K562 (cell line): ENCODE data around the gene SND1. TPM values are rescaled to one million over a fixed set of nuclear protein-coding genes. Genes with fewer than 3 reads are reported as not detected.

Experiments used
- ATAC-seq: fragments of 200-7000 bp; cut with Tn5 transposase; 3 replicates; pipeline ENCODE4 v1.9.1; 2020; ENCODE audit warnings: moderate library complexity
- BruUV-seq: library from RNA; stranded (reverse); fragments of 400-500 nt; replicated peaks from 2 replicates; lab custom pipeline; 2021; lab: Mats Ljungman, UMichigan
- CTCF ChIA-PET: fragments of 300-600 bp; formaldehyde crosslinking; extraction: SDS; loops from one replicate; lab custom pipeline; 2021; ENCODE audit warnings: low intra/inter-chr PET ratio; lab: Yijun Ruan, JAX
- POLR2A ChIA-PET: fragments of 300-600, 350-650 bp; sonication (Branson Sonifier 250); formaldehyde crosslinking; extraction: SDS; loops from one replicate; lab custom pipeline; 2021; ENCODE audit warnings: antibody characterized with exemption, inconsistent platforms; lab: Yijun Ruan, JAX
- DNase-seq, 4 experiments: peaks; one replicate each; pipeline versions ENCODE4 v3.0.0 to v3.0.0-alpha.2; 2011 to 2018; ENCODE audit warnings: low spot score in 3 of 4, mixed read lengths in 3 of 4; ENCODE audit errors: extremely low read depth in 1 of 4
- FAIRE-seq: peaks from 2 replicates; lab custom pipeline; 2011; peaks lifted over from hg19 to GRCh38; lab: Jason Lieb, UNC
- H2AFZ ChIP-seq: 2 replicates; pipeline ENCODE4 v1.6.0; 2011; ENCODE audit warnings: low read depth, low read length, control low read depth, inconsistent platforms
- H3K27ac ChIP-seq: fragments of 200-600 bp; 3 replicates; pipeline ENCODE4 v1.8.0; 2011; ENCODE audit warnings: low read depth, mild to moderate bottlenecking, control low read depth, inconsistent platforms, low read length, moderate library complexity, mixed read lengths; ENCODE audit errors: extremely low read depth
- H3K27me3 ChIP-seq, 2 experiments: fragments of 300-600 bp in 1 of 2; 2 replicates in 1 of 2; 3 replicates in 1 of 2; pipeline versions ENCODE4 v1.6.0 to v1.8.0; 2011; ENCODE audit warnings: inconsistent platforms in 2 of 2, low read length in 2 of 2, mild to moderate bottlenecking in 1 of 2, mixed read lengths in 1 of 2, moderate library complexity in 1 of 2; ENCODE audit not compliant: control insufficient read depth in 2 of 2, insufficient read depth in 2 of 2
- H3K36me3 ChIP-seq: fragments of 300-600 bp; 3 replicates; pipeline ENCODE4 v1.8.0; 2011; ENCODE audit warnings: mild to moderate bottlenecking, low read length, inconsistent platforms; ENCODE audit not compliant: control insufficient read depth, insufficient read depth
- H3K4me1 ChIP-seq, 2 experiments: fragments of 200-600 bp in 1 of 2; replicated peaks in 1 of 2; 2 replicates in 1 of 2; 3 replicates in 1 of 2; pipeline versions ENCODE4 v1.5.1 to v1.8.0; 2011; ENCODE audit warnings: inconsistent platforms in 2 of 2, low read length in 2 of 2, mild to moderate bottlenecking in 1 of 2, mixed read lengths in 1 of 2, moderate library complexity in 1 of 2; ENCODE audit not compliant: control insufficient read depth in 2 of 2, insufficient read depth in 2 of 2
- H3K4me2 ChIP-seq: 2 replicates; pipeline ENCODE4 v1.6.1; 2011; ENCODE audit warnings: low read length, control low read depth, inconsistent platforms, mixed read lengths; ENCODE audit not compliant: insufficient read depth
- H3K4me3 ChIP-seq: fragments of 200-600 bp; sonication (generic), shearing (Covaris generic); 2 replicates; pipeline ENCODE4 v1.5.1; 2016; ENCODE audit warnings: control low read depth, inconsistent platforms
- H3K79me2 ChIP-seq: fragments of 200-600 bp; 3 replicates; pipeline ENCODE4 v1.8.0; 2011; ENCODE audit warnings: low read length, inconsistent platforms; ENCODE audit not compliant: control insufficient read depth, insufficient read depth
- H3K9ac ChIP-seq, 2 experiments: 2 replicates each; pipeline versions ENCODE4 v1.6.0 to v1.6.1; 2011; ENCODE audit warnings: low read depth in 2 of 2, low read length in 2 of 2, control low read depth in 1 of 2, inconsistent platforms in 1 of 2, mild to moderate bottlenecking in 1 of 2, mixed read lengths in 1 of 2; ENCODE audit not compliant: insufficient read depth in 1 of 2
- H3K9me1 ChIP-seq: one replicate; pipeline ENCODE4 v1.6.0; 2011; ENCODE audit warnings: inconsistent platforms, mild to moderate bottlenecking, low read length, moderate library complexity; ENCODE audit not compliant: control insufficient read depth, insufficient read depth
- H3K9me3 ChIP-seq: replicated peaks from 2 replicates; pipeline ENCODE4 v1.5.1; 2011; ENCODE audit warnings: low read depth, low read length, inconsistent platforms; ENCODE audit not compliant: control insufficient read depth, insufficient read depth
- H4K20me1 ChIP-seq: replicated peaks from 2 replicates; pipeline ENCODE4 v1.6.1; 2011; ENCODE audit warnings: low read length, inconsistent platforms, mixed read lengths; ENCODE audit not compliant: control insufficient read depth, insufficient read depth
- DIDO1 ChIP-seq: fragments of 450-650 bp; IDR thresholded peaks from 2 replicates; pipeline ENCODE4 v1.6.1; 2016; ENCODE audit warnings: low read depth, missing biosample characterization, missing genetic modification characterization
- GABPB2 ChIP-seq: fragments of 250-450 bp; sonication (Bioruptor Pico); conservative IDR thresholded peaks from 2 replicates; pipeline ENCODE4 v1.5.1; 2021; ENCODE audit warnings: mild to moderate bottlenecking
- HNRNPUL1 ChIP-seq: fragments of 200-400 bp; formaldehyde crosslinking; IDR thresholded peaks from 2 replicates; pipeline ENCODE4 v1.6.1; 2017; ENCODE audit warnings: low read length
- RBM14 ChIP-seq: fragments of 200-400 bp; formaldehyde crosslinking; IDR thresholded peaks from 2 replicates; pipeline ENCODE4 v1.6.1; 2018; ENCODE audit warnings: low read depth, mild to moderate bottlenecking, low read length, moderate library complexity, borderline replicate concordance; ENCODE audit not compliant: insufficient read depth
- SP2 ChIP-seq: IDR thresholded peaks from 2 replicates; pipeline ENCODE4 v1.6.1; 2011; ENCODE audit warnings: mild to moderate bottlenecking, low read depth, low read length, moderate library complexity; ENCODE audit not compliant: poor library complexity, severe bottlenecking; ENCODE audit errors: extremely low read depth
- ZFX ChIP-seq: sonication (generic); formaldehyde crosslinking; IDR thresholded peaks from 2 replicates; pipeline ENCODE4 v1.8.0; 2022; ENCODE audit warnings: mild to moderate bottlenecking, missing genetic modification reagents, moderate library complexity
- ZNF174 ChIP-seq: fragments of 250-450 bp; sonication (Bioruptor Pico); IDR thresholded peaks from 2 replicates; pipeline ENCODE4 v1.4.0; 2020; ENCODE audit warnings: mild to moderate bottlenecking
- WGBS: fragments of 100-300 bp; shearing (Covaris generic); methylation state at CpG from one replicate; pipeline ENCODE4 v1.1.6; 2016; ENCODE audit warnings: low coverage, mixed read lengths; ENCODE audit not compliant: insufficient coverage; ENCODE audit errors: missing lambda C conversion rate; 5-methylcytosine and 5-hydroxymethylcytosine counted together
- in situ Hi-C: fragments of 300-500 bp; cut with MboI; formaldehyde crosslinking; loops from 4 replicates; pipeline ENCODE4 v1.15.0; 2018; ENCODE audit warnings: inconsistent platforms, mixed read lengths
- intact Hi-C: fragments of 100-400 bp; cut with micrococcal nuclease; formaldehyde crosslinking; loops from 2 replicates; pipeline ENCODE4 v1.14.2; 2022
- polyA plus RNA-seq, 8 experiments: library from polyadenylated mRNA; depleted of rRNA in 4 of 8; stranded (reverse) in 5 of 8; unstranded in 3 of 8; fragments of >200 nt; fragmentation: Nextera tagmentation in 2 of 8; fragmentation: Illumina TruSeq in 1 of 8; extraction: Ambion mirVana in 2 of 8; extraction: Trizol in 1 of 8; gene quantifications; 2 replicates each; pipeline versions ENCODE4 v1.2.1 to v1.2.3, GENCODE V29; 2011 to 2014; ENCODE audit warnings: inconsistent platforms in 1 of 8, missing spikeins in 1 of 8
- total RNA-seq, 7 experiments: library from RNA; depleted of rRNA in 6 of 7; stranded (reverse); fragments of >200 nt in 6 of 7; fragmentation: Illumina TruSeq in 2 of 7; extraction: Trizol in 2 of 7; gene quantifications; 2 replicates each; pipeline versions ENCODE4 v1.2.1 to v1.2.3, GENCODE V29; 2011 to 2021; ENCODE audit warnings: low replicate concordance in 1 of 7

The SND1 gene
- total and polyA plus RNA-seq, 9 of the 15 experiments (the other 6 are each of a cell fraction or from before 2014, with no cell fraction given) = 46.5 to 307 (median 191) TPM

GRCh38 chr7:127612263-127612662 is 39.7 kb upstream of the SND1 start:
- Histone ChIP-seq H4K20me1 (no peaks in the 10 kb centered on the region; the same call in 1 of the 2 replicates), H3K27me3 (peaks cover 34 to 60% of the 10 kb centered on the region in 2 experiments), H3K4me3 (no peak overlapping the region), H3K9me1 (no peaks in the 10 kb centered on the region), H3K4me2 (no peak overlapping the region), H3K36me3 (no peaks in the 10 kb centered on the region), H3K79me2 (no peaks in the 10 kb centered on the region), H3K4me1 (peaks cover 0 to 4% of the 10 kb centered on the region in 2 experiments; a peak in 1 of 5 replicates), H2AFZ (no peak overlapping the region), H3K27ac (no peak overlapping the region), H3K9me3 (no peaks in the 10 kb centered on the region; the same call in 1 of the 2 replicates), H3K9ac (no peak overlapping the region)
- DNase-seq (no peak), FAIRE-seq (no peak), ATAC-seq (no peak)
- POLR2A ChIA-PET = no interaction called here
- BruUV-seq = no TSS peak
- in situ Hi-C loops (no loop called here), intact Hi-C loops (no loop called here)
- 0% methylated on average over 1 of the region's 1 CpG for WGBS
- CTCF ChIA-PET = no interaction called here
- no peak for TF ChIP-seq HNRNPUL1
- no peak for TF ChIP-seq DIDO1 (tag)
- TF ChIP-seq SP2 = no peak
- TF ChIP-seq ZFX (CRISPR knock-in tag) = no peak
- TF ChIP-seq GABPB2 = no peak
- no peak for TF ChIP-seq ZNF174 (CRISPR knock-in tag)
- no peak for TF ChIP-seq RBM14
